Measurements from ENCODE around the gene NR3C1.

- TF ChIP-seq CTCF (IDR thresholded peaks at IDR 0.05; ENCODE audit: poor library complexity, severe bottlenecking) (no peak), EZH2 (IDR thresholded peaks at IDR 0.05; ENCODE audit: borderline replicate concordance, insufficient read depth, low read length, poor library complexity, severe bottlenecking) (no peak), RAD21 (conservative IDR thresholded peaks at IDR 0.05) (no peak), POLR2AphosphoS5 (IDR thresholded peaks at IDR 0.05) (no peak), TAF1 (IDR thresholded peaks at IDR 0.05; ENCODE audit: low read depth) (no peak), EP300 (conservative IDR thresholded peaks at IDR 0.05; ENCODE audit: poor library complexity, severe bottlenecking) (no peak)
- TF ChIP-seq, protein P1, sequence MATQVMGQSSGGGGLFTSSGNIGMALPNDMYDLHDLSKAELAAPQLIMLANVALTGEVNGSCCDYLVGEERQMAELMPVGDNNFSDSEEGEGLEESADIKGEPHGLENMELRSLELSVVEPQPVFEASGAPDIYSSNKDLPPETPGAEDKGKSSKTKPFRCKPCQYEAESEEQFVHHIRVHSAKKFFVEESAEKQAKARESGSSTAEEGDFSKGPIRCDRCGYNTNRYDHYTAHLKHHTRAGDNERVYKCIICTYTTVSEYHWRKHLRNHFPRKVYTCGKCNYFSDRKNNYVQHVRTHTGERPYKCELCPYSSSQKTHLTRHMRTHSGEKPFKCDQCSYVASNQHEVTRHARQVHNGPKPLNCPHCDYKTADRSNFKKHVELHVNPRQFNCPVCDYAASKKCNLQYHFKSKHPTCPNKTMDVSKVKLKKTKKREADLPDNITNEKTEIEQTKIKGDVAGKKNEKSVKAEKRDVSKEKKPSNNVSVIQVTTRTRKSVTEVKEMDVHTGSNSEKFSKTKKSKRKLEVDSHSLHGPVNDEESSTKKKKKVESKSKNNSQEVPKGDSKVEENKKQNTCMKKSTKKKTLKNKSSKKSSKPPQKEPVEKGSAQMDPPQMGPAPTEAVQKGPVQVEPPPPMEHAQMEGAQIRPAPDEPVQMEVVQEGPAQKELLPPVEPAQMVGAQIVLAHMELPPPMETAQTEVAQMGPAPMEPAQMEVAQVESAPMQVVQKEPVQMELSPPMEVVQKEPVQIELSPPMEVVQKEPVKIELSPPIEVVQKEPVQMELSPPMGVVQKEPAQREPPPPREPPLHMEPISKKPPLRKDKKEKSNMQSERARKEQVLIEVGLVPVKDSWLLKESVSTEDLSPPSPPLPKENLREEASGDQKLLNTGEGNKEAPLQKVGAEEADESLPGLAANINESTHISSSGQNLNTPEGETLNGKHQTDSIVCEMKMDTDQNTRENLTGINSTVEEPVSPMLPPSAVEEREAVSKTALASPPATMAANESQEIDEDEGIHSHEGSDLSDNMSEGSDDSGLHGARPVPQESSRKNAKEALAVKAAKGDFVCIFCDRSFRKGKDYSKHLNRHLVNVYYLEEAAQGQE (IDR thresholded peaks at IDR 0.05; ENCODE audit: borderline replicate concordance): no peak
These were observed 94.8 kb downstream of the NR3C1 start for GRCh38 chr5:143308731-143309130.

Data from neural cell (in vitro differentiated cells).